CD4-positive, alpha-beta T cell (primary cell): ENCODE data around the gene MEIKIN. TPM values are rescaled to one million over a fixed set of nuclear protein-coding genes. Genes with fewer than 3 reads are reported as not detected.

Source experiments
- ATAC-seq: fragments of 200-7000 bp; cut with Tn5 transposase; one replicate; pipeline ENCODE4 v1.10.0; 2022; ENCODE audit warnings: mild to moderate bottlenecking; ENCODE audit not compliant: poor library complexity
- CTCF ChIA-PET: fragments of 350-600 bp; sonication (Branson Sonifier 250); formaldehyde crosslinking; loops from one replicate; lab custom pipeline; 2021; ENCODE audit warnings: antibody characterized with exemption, inconsistent platforms; lab: Charles Lee
- POLR2A ChIA-PET: fragments of 350-600 bp; sonication (Branson Sonifier 250); formaldehyde crosslinking; loops from one replicate; lab custom pipeline; 2021; ENCODE audit warnings: antibody characterized with exemption, inconsistent platforms; lab: Charles Lee
- DNase-seq, 14 experiments: peaks; one replicate each; pipeline ENCODE4 v3.0.0-alpha.2; 2013 to 2020; ENCODE audit warnings: mixed read lengths in 2 of 14
- H3K27ac ChIP-seq, 2 donors: one replicate each; pipeline versions ENCODE4 v1.5.1 to v1.7.0; 2013; ENCODE audit warnings: low read length in 2 of 2, low read depth in 1 of 2, mild to moderate bottlenecking in 1 of 2
- H3K27me3 ChIP-seq, 2 experiments: 1 replicate in 1 of 2; 2 replicates in 1 of 2; pipeline versions ENCODE4 v1.6.1 to v1.7.0; 2013; ENCODE audit warnings: low read length in 2 of 2, control low read depth in 1 of 2, mild to moderate bottlenecking in 1 of 2, moderate library complexity in 1 of 2; ENCODE audit not compliant: insufficient read depth in 2 of 2, control insufficient read depth in 1 of 2
- H3K36me3 ChIP-seq: one replicate; pipeline ENCODE4 v1.6.1; 2013; ENCODE audit warnings: low read length, control low read depth; ENCODE audit not compliant: insufficient read depth
- H3K4me1 ChIP-seq: one replicate; pipeline ENCODE4 v1.6.1; 2013; ENCODE audit warnings: low read length, control low read depth; ENCODE audit not compliant: insufficient read depth
- H3K4me3 ChIP-seq: one replicate; pipeline ENCODE4 v1.5.1; 2013; ENCODE audit warnings: mild to moderate bottlenecking, low read length, moderate library complexity
- H3K9me3 ChIP-seq, 2 experiments: 1 replicate in 1 of 2; 2 replicates in 1 of 2; pipeline versions ENCODE4 v1.6.1 to v1.7.0; 2013; ENCODE audit warnings: low read length in 2 of 2, mild to moderate bottlenecking in 2 of 2, control low read depth in 1 of 2, moderate library complexity in 1 of 2; ENCODE audit not compliant: control insufficient read depth in 1 of 2, insufficient read depth in 1 of 2
- H3K27ac Mint-ChIP-seq: one replicate; pipeline ENCODE4 v1.8.0; 2020; ENCODE audit warnings: mixed read lengths
- H3K27me3 Mint-ChIP-seq: one replicate; pipeline ENCODE4 v1.8.0; 2021; ENCODE audit warnings: mixed read lengths
- H3K36me3 Mint-ChIP-seq: one replicate; pipeline ENCODE4 v1.8.0; 2021; ENCODE audit warnings: low read depth, mixed read lengths
- H3K4me1 Mint-ChIP-seq: one replicate; pipeline ENCODE4 v1.8.0; 2021; ENCODE audit warnings: low read depth, mixed read lengths
- H3K4me3 Mint-ChIP-seq: one replicate; pipeline ENCODE4 v1.8.0; 2020; ENCODE audit warnings: mild to moderate bottlenecking, mixed read lengths
- H3K9me3 Mint-ChIP-seq: one replicate; pipeline ENCODE4 v1.8.0; 2020; ENCODE audit warnings: mixed read lengths
- intact Hi-C, 2 experiments: fragments of 100-400 bp; cut with DNase I in 1 of 2; cut with micrococcal nuclease in 1 of 2; formaldehyde crosslinking; loops; one replicate each; pipeline versions ENCODE4 v1.15.1 to v1.9.0; 2023 to 2025; cut with DNase I, micrococcal nuclease
- total RNA-seq, 174 experiments: library from RNA in 2 of 174; stranded (reverse) in 2 of 174; gene quantifications; one replicate each; pipeline ENCODE4 v1.2.3 and lab custom pipeline; 2021 to 2026
- TF ChIP-seq, protein P1 (sequence below): fragments of 200-600 bp; IDR thresholded peaks from one replicate; pipeline ENCODE4 v1.8.0; 2022; ENCODE audit warnings: antibody characterized with exemption, mild to moderate bottlenecking

Gene MEIKIN
- total RNA-seq, 2 experiments from 2014 or later: not detected

DNA sequence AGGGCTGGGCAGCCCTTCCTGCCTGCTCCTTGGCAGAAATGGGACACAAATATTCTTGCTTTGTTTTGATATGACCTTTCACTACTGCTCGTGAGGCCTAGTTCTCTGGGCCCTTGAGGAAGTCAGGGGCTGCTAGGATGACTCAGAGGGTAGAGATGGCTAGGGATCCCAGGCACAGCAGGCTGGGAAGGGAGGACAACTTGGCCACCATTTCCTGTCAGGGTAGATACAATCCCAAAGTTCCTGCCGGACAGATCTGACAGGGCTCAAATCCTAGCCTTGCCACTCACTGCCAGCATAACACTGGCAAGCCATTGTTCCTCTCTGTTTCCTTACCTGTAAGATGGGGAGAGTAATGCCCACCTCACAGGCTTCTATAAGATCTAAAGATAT lies 31.7 kb upstream of the MEIKIN start:
- H3K27ac Mint-ChIP-seq: peak overlapping the region; percentile 95
- Histone ChIP-seq H3K27ac (peak overlapping the region; percentile 8 to 71), H3K9me3 (no peaks in the 10 kb centered on the region), H3K27me3 (no peaks in the 10 kb centered on the region), H3K36me3 (peaks cover 6% of the 10 kb centered on the region), H3K4me3 (no peak overlapping the region), H3K4me1 (peaks cover 54% of the 10 kb centered on the region)
- CTCF ChIA-PET: no interaction called here
- no peak overlapping the region for H3K4me3 Mint-ChIP-seq
- DNase-seq: no peak
- TF ChIP-seq, protein P1, sequence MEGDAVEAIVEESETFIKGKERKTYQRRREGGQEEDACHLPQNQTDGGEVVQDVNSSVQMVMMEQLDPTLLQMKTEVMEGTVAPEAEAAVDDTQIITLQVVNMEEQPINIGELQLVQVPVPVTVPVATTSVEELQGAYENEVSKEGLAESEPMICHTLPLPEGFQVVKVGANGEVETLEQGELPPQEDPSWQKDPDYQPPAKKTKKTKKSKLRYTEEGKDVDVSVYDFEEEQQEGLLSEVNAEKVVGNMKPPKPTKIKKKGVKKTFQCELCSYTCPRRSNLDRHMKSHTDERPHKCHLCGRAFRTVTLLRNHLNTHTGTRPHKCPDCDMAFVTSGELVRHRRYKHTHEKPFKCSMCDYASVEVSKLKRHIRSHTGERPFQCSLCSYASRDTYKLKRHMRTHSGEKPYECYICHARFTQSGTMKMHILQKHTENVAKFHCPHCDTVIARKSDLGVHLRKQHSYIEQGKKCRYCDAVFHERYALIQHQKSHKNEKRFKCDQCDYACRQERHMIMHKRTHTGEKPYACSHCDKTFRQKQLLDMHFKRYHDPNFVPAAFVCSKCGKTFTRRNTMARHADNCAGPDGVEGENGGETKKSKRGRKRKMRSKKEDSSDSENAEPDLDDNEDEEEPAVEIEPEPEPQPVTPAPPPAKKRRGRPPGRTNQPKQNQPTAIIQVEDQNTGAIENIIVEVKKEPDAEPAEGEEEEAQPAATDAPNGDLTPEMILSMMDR: no peak
- peaks cover 69% of the 10 kb centered on the region for H3K4me1 Mint-ChIP-seq
- intact Hi-C loops: no loop called here
- peaks cover 15% of the 10 kb centered on the region for H3K36me3 Mint-ChIP-seq
- H3K27me3 Mint-ChIP-seq: no peaks in the 10 kb centered on the region
- POLR2A ChIA-PET: no interaction called here
- ATAC-seq: no peak
- no peaks in the 10 kb centered on the region for H3K9me3 Mint-ChIP-seq

DNA sequence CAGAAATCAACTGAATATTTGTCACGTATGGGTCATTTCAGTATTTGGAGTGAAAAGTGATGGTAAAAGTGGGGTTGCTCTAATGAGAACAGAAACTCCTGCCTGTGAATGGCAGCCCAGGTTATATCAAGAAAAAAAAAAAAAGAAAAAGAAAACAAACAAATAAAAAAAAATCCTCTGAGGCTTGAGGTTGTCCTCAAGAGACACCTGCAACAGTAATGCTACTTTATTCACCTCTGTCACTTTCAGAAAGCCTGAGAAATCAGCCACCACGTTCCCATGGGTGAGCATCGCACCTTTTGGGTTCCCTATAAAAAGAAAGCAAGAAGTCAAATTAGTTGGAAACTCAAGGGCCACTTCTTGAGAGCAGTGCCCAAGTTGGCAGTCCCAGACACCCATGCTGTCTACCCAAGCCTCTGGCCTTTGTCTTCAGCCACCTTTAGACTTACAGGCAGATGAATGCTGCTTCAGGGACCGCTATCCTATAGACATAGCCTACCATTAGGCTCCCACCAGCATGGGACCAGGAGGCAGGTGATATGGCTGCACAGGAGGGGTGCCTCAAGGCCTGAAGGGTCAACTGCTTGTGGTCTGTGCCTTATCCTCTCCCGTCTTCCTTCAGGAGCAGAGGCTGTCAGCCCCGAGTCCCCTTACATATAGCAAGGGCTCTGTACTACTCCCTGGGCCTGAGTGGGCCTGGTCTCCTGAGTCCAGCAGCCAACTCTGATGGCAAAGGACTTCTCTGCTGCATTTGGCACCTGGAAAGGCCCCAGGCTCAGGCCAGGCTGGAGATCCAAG lies 31.1 kb upstream of the MEIKIN start:
- H3K27me3 Mint-ChIP-seq: no peaks in the 10 kb centered on the region
- CTCF ChIA-PET: no interaction called here
- Histone ChIP-seq H3K9me3 (no peaks in the 10 kb centered on the region), H3K27me3 (no peaks in the 10 kb centered on the region), H3K4me1 (peaks cover 54% of the 10 kb centered on the region), H3K27ac (peak overlapping the region; percentile 71 to 72), H3K4me3 (no peak overlapping the region), H3K36me3 (peaks cover 8% of the 10 kb centered on the region)
- H3K4me3 Mint-ChIP-seq: peak overlapping the region; percentile 18
- peak overlapping the region; percentile 95 for H3K27ac Mint-ChIP-seq
- H3K4me1 Mint-ChIP-seq: peaks cover 75% of the 10 kb centered on the region
- TF ChIP-seq, protein P1: no peak
- no peak for DNase-seq
- peaks cover 21% of the 10 kb centered on the region for H3K36me3 Mint-ChIP-seq
- no peaks in the 10 kb centered on the region for H3K9me3 Mint-ChIP-seq
- no peak for ATAC-seq
- intact Hi-C loops: no loop called here
- POLR2A ChIA-PET: no interaction called here

DNA sequence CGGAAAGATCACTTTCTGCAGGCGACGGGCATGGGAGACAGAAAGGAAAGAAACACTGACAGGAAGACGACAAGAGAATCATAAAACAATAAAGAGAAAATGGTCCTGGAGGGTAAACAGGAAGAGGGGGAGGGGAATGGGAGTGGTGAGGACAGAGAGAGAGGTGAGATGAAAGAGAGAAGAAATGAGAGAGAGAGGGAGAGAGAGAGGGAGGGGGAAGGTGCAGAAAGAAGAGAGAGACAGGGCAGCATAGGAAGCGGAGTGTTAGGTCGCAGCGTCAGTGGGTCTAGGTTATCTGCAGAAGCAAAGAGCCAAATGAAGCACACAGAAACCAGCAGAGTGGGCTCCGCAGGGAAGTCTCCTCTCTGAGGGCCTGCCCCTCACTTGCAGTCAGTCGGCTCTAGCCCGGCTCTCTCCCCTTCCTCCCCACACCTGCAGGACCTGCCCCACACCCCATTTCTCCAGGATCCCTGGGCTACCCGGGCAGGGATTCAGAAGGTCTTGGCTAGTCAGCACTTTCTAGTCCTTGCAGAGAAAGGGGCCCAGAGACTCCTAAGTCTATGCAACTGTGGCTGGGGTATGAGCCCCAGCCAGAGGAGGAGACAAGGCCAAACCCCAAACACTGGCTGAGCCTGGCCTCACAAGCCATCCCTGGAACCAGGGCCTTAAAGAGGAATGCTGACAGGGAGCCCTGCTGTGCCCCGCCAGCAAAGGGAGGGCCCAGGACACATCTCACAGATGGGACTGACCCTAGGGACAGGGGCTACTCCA lies 29.7 kb upstream of the MEIKIN start:
- Mint-ChIP-seq H3K4me1 (peaks cover 80% of the 10 kb centered on the region), H3K36me3 (peaks cover 33% of the 10 kb centered on the region), H3K4me3 (peak overlapping the region; percentile 88), H3K9me3 (no peaks in the 10 kb centered on the region), H3K27ac (peak overlapping the region; percentile 95), H3K27me3 (no peaks in the 10 kb centered on the region)
- TF ChIP-seq, protein P1: no peak
- POLR2A ChIA-PET: interaction anchor here (1.0 kb wide), 1 partner anchor 15 kb away, joined by 3 read pairs; no protein-coding TSS in a partner anchor
- peak in 12 of 14 experiments; percentile 6 to 72 (median 32) for DNase-seq
- CTCF ChIA-PET: no interaction called here
- intact Hi-C loops: no loop called here
- peak; percentile 68 for ATAC-seq
- Histone ChIP-seq H3K4me3 (peak overlapping the region; percentile 33), H3K4me1 (peaks cover 54% of the 10 kb centered on the region), H3K36me3 (peaks cover 20% of the 10 kb centered on the region), H3K27ac (peak overlapping the region; percentile 71 to 72), H3K9me3 (no peaks in the 10 kb centered on the region), H3K27me3 (no peaks in the 10 kb centered on the region)
